GM19455 (cell line): ENCODE results near the gene CTDNEP1.

Experiments
- ATAC-seq: cut with Tn5 transposase; IDR thresholded peaks from one replicate; pipeline ENCODE4 v1.9.1; 2021; ENCODE audit not compliant: unreplicated experiment

CTDNEP1 gene

DNA sequence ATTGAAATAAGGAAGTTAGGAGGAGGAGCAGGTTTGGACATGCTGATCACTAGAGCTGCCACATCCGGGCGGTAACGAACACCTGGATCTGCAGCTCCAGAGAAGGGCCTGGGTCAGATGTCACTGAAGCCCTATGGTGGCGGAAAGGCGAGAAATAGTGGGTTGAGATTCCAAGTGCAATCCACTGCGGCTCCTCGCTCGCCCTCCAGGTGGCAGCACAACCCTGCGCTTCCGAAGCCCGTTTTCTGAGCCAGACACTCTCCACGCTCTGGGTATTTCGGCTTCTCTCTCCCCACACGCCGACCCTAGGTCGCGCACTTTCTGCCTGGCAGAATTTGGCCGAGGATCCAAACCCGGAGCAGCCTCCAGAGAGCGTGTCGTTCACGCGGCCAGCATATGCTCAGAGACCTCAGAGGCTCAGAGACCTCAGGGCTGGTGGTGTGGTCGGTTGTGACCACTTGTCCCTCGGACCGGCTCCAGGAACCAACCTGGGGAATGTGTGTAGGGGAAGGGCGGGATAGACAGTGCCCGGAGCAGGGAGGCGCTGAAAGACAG is 29.1 kb upstream of the CTDNEP1 start:
- peak; percentile 54 for ATAC-seq

GRCh38 chr17:7279448-7279847 is 27.9 kb upstream of the CTDNEP1 start:
- ATAC-seq, result no peak

- no peak for ATAC-seq
Measured at GRCh38 chr17:7266784-7267183, 15.2 kb upstream of the CTDNEP1 start.

DNA sequence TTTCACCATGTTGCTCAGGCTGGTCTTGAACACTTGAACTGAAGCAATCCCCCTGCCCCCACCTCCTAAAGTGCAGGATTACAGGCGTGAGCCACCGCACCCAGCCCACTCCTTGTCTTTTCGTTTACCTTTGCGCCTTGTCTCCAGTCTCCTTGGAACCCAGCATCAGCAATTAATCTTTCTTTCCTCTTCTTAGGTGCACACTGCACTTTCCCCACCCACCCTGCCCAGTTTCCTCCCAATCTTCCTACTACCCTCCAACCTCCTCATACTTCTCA is 12.2 kb upstream of the CTDNEP1 start:
- ATAC-seq, result no peak

DNA sequence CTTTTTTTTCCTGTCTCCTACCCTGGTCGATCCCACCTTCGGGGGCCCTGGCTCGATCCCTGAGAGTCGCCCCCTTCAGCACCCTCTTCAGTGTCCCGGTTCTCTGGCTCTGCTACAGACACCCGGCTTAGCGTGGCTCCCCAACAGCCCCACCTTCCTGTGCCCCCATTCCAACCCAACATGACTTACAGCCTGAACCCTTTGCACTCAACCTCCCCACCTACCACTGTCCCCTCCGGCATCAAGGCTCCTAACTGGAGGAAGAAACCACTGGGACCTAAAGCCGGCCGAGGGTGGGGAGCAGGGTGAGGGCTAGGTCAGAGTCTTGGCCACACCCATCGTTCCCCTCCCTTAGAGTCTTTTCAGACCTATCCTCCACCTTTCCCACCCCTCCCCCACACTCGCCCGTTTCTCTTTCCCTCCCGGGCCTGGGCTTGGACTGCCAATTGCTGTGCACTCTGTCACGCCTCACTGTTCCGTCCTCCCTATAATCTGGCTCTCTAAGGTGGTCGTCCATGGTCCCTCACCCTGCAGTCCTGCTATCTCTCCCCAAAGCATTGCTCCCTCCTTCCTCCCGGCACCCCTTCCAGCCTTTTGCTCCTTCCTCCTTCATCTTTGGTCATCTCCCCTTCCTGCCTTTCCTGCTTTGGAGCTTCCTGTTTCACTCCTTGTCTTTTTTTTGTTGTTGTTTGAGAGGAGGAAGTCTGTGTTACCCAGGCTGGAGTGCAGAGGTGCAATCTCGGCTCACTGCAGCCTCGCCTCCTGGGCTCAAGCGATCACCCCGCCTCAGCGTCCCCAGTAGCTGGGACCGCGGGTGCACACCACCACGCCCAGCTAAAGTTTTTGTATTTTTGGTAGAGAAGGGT is 11.6 kb upstream of the CTDNEP1 start:
- no peak for ATAC-seq

GRCh38 chr17:7262192-7262934 is 10.8 kb upstream of the CTDNEP1 start, which contains the start of gene CLDN7:
Gene CLDN7 (minus strand): TSS chr17:7262478. CDS start chr17:7262043, 435 bp downstream.
- no peak for ATAC-seq

GRCh38 chr17:7261379-7262191 is 10.1 kb upstream of the CTDNEP1 start:
- ATAC-seq, result no peak

DNA sequence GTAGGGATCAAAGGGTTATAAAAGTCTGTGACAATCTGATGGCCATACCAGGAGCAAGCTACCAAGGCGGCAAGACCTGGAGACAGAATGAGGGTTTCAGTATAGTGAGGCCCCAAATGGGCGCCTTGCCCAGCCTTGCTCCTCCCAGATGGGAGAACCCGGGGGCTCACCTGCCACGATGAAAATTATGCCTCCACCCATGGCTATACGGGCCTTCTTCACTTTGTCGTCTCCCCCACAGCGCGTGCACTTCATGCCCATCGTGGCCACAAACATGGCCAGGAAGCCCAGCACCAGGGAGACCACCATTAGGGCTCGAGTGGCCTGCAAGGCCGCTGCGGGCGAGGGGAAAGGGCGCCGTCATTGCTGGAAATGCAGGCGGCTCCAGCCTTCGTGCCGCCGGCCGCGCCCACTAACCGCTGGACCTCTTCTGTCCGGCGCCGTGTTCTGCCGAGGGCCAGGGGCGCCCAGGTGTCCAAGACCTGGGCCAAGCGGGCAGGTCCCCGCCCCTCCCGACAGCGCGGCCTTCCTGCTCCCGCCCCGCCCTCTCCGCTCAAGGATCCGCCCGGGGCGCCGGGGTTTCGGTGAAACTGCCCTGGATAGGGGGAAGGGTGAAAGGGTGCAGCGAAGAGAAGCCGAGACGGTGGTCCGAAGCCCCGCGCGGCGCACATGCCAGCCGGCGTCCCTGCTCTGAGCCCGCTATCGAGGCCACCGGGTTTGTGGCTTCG is 9.3 kb upstream of the CTDNEP1 start:
- no peak for ATAC-seq

GRCh38 chr17:7260151-7260550 is 8.6 kb upstream of the CTDNEP1 start:
- no peak for ATAC-seq

DNA sequence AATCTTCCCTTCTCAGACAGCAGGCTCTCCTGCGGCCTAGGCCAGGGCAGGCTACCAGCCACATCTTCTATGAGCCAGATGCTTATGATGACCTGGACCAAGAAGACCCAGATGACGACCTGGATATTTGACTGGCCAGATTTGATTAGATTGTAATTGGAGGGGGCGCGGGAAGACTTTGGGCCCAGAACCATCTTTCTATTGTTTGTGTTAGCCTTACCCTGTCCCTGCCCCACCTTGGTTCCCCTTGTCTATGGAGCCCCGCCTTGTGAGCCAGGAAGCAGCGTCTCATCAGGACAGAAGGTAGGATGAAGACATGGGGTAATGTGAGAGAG is 8.0 kb upstream of the CTDNEP1 start:
- no peak for ATAC-seq

DNA sequence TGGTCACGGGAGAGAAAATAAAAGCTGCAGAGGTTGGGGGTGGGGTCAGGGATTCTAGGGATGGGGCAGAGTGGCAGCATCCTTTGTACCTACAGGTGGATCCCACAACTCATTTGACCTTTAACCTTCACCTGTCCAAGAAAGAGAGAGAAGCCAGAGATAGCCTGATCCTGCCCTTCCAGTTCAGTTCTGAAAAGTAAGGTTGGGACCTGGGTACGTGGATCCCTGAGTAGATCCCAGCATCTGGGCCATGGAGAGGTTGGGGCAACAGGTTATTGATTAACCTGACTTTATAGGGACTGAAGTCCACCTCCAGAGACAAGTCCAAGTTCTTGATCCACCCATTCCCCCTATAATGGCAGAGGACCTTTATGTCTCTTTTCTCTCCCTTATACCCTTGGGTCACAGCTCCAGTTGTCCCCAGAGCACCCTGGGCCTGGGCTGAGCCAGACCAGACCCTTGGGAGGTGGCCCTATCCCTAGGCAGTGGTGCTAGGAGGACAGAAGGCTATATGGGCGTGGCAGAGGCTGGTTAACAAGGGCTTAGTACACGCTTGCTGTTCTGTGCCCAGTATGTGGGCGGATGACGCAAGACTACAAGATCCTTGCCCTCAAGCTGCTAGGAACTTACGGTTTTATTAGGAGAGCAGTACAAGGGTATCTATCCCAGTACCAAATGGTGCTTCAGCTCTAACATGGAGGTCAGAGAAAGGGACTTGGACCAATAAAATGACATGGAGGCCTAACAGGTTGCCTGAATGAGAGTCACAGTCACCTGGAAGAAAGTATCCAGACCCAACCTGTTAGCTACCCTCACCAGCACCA is 7.4 kb upstream of the CTDNEP1 start:
- ATAC-seq, result no peak

- no peak for ATAC-seq
Measured at GRCh38 chr17:7256766-7257456, 5.4 kb upstream of the CTDNEP1 start.

- no peak for ATAC-seq
Measured at GRCh38 chr17:7254511-7254910, 3.0 kb upstream of the CTDNEP1 start.

DNA sequence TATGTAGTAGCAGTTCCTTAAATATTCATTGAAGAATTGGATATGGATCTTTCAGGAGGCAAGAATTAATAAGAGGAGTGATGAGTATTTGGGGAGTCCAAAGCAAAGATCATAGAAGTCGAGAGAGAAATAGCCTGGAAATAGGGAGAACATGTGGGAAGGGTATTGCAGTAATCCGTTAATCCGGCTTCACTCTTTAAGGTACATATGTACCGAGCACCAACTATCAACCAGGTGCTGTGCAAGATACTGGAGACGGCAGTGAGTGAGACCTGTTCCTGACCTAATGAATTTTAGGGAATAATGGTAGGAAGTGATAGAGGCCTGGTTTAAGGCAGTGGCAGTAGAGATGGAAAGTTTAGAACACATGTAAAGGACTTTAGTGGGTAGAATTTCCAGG is 1.5 kb upstream of the CTDNEP1 start:
- ATAC-seq, result no peak

DNA sequence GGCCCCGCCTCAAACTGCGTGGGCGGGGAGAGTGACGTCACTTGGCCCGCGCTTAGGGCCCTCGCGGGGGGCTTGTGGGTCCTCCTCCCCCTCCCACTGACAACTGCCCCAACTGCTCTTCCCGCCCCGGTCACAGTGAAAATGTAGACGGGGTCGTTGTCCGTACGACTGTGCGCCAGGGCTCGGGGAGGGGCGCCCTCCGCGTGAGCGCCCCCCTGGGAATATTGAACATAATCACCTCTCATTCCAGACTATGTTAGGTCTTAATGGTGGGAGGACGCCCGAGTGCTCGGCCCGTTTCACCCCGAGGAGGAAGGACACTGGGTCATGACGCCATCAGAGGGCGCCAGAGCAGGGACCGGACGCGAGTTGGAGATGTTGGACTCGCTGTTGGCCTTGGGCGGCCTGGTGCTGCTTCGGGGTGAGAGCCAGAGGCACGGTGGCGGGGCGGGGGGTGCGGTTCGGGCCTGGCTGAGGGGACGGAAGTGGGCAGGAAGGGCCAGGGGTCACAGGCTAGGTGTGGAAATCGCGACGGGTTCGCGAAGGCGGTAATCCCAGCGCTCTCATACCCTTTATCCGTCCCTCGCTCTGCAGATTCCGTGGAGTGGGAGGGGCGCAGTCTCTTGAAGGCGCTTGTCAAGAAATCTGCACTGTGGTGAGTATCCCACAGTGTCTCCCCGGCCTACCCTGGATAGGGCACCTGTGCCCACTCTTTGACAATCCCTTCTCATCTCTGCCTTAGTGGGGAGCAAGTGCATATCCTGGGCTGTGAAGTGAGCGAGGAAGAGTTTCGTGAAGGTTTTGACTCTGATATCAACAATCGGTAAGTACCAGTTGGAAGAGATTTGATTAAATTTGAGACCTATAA is 876 bp upstream of the CTDNEP1 start, which contains the start of gene ELP5:
Gene ELP5, plus strand, starts transcription at position 40 of the 868 bp plus-strand sequence. Its CDS starts 336 bp downstream, at position 376.
- ATAC-seq, result peak; percentile 40

- no peak for ATAC-seq
Measured at GRCh38 chr17:7250695-7251627, 573 bp downstream of the CTDNEP1 start.

DNA sequence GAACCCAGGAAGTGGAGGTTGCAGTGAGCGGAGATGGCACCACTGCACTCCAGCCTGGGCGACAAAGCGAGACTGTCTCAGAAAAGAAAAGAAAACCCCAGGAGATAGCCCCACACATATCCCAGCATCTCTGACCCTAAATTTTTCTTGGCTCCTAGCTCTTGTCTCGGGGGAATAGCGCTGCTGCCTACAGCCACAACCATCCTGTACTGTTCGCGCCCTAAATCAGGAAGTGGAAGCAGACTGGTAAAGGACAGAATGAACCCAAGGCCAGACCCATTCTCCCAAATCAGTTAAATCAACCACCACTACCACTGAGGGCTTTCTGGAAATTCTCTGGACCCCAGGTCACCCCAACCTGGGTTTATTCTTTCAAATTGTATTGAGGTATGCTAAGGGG is 1.7 kb downstream of the CTDNEP1 start:
- ATAC-seq, result no peak
